ENCODE measurements around the gene F3.
A peak's percentile ranks its signal among the peaks of the same experiment; 100 is the strongest.

F3 gene

DNA sequence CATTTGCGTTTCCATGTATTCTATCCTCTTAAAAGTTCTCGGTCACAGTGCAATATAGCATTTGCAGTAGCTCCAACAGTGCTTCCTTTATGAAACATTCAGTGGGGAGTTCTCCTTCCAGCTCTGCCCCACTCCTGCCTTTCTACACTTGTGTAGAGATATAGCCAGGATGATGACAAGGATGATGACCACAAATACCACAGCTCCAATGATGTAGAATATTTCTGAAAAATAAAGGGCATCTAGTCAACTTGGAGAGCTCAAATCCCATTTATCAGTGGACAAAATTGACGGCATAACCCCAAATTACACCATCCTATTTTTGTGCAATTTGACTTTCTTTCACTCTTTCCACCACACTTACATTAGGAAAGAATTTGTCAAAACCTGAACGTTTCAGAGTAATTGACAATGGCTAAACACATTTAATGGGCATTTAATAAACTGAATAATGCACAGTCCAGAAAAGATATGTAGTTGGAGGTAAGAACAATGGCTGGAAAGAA, 11.1 kb downstream of the F3 start:
- no peak overlapping the region for H3K4me3 ChIP-seq (ENCODE audit: low read depth, low read length)
- DNase-seq (ENCODE audit: low read depth): no peak

DNA sequence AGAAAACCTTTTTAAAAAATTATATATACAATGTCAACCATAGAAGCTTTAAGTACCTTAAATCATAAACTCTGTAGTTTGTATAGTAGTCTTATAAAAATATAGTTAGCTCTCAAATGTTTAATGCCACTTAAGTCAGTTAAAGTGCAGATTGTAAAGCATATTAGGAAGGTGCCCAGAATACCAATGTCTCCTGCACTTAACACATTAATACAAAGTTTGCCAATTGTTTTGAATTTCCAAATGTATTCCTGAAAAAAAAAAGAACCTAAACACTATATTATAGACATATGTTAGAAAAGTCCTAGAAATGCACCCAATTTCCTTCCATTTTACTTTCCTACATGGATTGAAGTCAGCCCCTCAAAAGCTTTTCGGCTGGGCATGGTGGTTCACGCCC, 12.1 kb downstream of the F3 start:
- DNase-seq (ENCODE audit: low read depth): no peak
- no peak overlapping the region for H3K4me3 ChIP-seq (ENCODE audit: low read depth, low read length)

DNA sequence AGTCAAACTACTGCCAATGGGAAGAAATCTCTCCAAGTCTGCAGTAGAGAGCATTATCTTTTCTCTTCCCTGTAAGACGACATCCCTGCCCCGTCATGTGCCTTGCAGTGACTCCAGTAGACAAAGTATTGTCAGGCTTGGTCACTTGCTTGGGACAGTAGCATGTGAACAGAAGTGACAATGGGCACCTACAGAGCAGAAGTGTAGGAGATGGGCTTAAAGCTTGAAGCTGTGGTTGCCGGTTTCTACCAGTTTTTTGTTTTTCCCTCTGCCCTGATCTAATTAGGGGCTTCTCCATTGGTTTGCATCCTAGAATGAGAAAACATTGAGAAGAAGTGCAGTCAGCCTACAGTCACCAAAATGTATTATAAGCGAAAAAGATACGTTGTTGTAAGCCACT, 12.7 kb downstream of the F3 start:
- no peak overlapping the region for H3K4me3 ChIP-seq (ENCODE audit: low read depth, low read length)
- DNase-seq (ENCODE audit: low read depth): no peak

DNA sequence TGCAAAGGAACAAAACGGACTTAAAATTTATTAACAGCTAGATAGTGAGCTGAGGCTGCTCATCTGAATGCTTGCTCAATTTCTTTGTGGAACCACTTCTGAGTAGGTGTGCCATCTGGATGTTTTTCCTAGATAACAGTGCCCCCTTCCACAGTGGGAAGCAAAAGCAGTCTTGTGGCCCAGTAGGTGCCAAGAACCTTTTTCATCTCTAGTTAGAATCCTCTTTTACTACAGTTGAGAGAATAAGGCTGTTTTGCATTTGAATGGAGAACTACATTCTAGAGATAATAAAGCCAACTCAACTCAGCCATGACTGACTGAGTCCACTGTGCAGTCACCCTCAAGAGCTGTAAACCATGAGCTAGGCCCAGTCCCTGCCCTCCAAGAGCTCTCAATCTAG, 13.3 kb downstream of the F3 start:
- H3K4me3 ChIP-seq (ENCODE audit: low read depth, low read length): no peak overlapping the region
- DNase-seq (ENCODE audit: low read depth): no peak

DNA sequence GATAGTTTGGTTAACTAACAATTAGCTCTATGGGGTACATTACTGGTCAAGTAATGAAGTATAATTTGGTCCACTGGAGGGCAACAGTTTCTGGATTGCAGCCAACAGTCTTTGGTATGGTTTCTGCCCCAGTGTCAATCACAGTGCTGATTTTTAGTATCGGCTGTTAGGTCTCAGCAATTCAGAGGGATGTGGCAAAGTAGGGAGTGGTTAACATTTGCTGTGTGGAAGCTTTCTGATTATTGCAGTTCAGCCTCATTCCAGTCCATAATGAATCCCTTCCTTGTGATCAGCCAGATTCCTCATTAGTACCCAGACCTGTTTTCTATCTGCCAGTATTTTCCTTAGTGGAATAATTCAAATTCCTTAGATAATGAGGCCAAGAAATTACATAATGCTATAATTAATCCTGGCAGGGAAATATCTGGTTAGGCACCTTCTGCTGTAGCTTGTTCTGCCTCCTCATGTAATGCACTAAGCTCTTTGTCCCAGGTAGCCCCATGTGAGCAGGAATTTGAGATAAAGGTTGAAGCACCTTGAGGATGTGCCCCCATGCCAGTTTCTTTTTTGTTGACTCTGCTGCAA, 14.0 kb downstream of the F3 start:
- no peak overlapping the region for H3K4me3 ChIP-seq (ENCODE audit: low read depth, low read length)
- no peak for DNase-seq (ENCODE audit: low read depth)

DNA sequence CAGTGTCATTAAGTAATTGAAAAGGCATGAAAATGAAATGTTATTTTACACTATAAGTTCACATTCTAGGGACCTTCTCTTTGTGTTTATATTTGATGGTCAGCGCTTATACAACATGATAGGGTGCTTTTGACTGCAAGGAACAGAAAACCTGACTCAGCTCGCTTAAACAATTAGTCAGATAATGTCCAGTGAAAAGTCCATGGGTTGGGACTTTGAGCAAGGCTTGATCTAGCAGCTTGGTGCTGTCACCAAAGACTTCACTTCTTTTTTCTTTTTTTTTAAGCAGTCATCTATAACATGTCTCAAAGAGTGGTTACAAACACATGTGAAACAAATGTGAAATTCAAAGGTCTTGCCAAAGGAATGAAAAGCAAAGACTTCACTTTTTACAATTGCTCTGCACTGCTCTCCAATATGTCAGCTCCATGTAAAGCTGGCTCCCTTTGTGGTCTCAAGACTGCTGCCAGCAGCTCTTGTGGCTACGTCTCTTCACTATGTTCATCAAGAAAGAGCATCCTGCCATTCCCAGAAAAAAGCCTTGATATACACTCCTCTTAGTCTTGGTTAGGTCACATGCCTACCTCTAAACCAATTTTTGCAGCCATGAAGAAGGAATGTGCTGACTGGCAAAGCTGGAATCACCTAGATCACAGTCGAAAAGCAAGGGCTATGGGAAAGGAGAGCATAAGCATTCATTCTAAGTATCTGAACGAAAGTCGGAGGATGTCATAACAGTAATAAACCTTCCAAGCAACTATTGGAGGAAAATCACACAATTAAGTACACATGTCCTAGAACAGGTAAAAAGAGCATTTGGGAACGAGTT, 15.2 kb downstream of the F3 start:
- H3K4me3 ChIP-seq (ENCODE audit: low read depth, low read length): no peak overlapping the region

DNA sequence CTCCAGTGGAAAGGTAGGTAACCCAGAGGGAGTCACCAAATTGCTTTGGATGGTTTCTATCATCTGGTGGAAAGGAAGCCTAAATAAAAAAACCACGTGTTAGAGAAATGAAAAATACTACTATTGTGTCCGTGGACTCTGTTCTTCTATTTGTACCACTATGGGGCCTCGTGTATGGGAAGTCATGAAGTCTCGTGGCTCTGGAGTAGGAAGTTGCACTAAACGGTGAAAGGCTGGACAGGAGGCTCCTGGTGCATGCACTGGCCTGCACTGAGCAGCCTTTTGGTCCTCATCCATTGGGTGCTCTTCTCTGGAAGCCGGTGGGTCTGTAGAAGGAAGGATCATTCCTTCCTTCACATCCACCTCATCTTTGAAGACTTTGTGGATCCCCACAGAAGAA, 17.0 kb downstream of the F3 start:
- H3K4me3 ChIP-seq (ENCODE audit: low read depth, low read length): no peak overlapping the region
- DNase-seq (ENCODE audit: low read depth): no peak

More for the DNA sequence above, 15.2 kb downstream of the F3 start:
- DNase-seq (ENCODE audit: low read depth): no peak

DNA sequence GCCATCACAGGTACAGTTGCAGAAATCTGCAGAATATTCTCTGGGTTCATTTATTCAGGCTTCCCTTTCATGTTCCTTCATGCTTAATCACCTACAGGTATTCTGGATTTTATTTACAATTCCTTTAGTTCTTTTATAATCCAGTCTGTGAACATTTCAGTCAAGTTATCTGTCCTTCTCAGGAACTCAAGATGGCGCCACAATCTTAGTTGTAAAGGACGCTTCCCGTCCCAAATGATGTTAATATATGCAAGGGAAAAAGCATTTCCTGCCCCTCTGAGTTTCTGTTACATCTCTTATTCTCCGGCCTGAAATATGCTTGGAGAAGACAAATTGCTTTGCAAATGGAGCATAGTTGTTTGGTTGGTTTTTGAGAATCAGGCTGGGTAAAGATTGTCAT, 19.3 kb downstream of the F3 start:
- no peak for DNase-seq (ENCODE audit: low read depth)
- no peak overlapping the region for H3K4me3 ChIP-seq (ENCODE audit: low read depth, low read length)

DNA sequence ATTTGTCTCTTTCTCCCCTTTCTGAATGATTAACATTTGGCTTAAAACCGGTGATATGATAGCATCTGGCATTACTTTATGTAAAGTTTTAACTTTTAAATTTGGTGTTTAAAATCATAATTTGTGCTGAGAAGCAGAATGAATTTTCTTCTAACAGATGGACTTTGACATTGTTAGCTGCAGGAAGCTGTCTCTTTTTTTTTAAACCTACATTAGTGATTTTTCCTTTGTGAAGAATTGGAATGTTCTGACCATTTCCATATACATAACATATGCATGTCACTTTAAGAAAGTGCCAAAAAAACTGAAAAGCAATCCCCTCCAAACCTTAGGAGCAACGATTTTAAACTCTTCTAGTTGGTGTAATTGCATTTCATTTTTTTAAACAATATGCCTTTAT, 22.2 kb downstream of the F3 start:
- DNase-seq (ENCODE audit: low read depth): no peak
- H3K4me3 ChIP-seq (ENCODE audit: low read depth, low read length): no peak overlapping the region

DNA sequence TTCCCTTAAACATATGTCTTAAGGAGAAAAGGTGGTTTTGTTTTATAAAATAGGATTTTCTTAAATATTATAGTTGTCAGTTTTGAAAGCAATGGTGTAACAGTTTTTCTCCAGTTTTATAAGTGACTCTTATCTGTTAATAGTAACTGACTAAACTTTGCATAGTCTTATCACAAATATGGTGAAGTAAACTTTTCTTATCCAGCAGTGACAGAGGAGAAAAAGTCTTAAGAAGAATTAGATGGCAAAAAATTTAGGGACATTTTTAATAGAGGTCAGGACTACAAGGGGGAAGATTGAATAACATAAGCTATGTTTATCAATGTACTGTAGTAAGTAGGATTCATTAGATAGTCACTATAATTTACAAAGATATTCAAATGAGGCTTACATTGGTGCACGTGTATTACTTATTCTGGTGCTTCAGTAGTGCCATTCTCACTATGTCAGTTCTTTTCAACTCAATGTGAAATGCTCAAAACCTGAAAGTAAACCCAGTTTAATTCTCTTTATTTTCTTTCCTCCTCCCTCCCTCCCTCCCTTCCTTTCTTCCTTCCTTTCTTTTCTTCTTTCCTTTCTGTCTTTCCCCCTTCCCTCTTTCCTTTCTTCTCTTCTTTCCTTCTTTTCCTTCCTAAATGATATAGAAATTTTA, 26.1 kb downstream of the F3 start:
- H3K4me3 ChIP-seq (ENCODE audit: low read depth, low read length): no peak overlapping the region
- DNase-seq (ENCODE audit: low read depth): no peak

DNA sequence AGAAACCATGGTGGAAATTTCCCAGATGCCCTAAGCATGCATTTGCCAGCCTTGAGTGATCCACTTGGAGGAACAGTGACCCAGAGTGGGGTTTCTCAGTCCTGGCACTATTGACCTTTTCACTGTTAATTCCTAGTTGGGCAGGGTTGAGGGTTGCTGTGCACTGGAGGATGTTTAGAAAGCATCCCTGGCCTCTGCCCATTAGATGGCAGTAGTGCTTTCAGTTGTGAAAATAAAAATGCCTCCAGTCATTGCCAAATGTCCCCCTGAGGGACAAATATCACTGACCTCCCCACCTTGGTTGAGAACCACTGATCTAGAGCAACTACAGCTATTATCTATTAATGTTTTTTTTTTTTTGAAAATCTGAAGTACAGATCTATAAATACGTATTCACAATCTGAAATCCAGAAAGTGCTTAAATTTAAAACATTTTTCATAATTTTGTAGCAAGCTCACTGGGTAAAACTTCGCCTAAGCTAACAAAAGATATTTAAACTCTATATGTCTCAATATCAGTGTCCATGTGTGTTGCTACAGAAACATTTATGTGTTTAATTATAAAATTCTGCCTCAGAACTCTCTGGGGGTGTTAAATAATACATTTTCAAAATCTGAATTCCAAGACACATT, 27.3 kb downstream of the F3 start:
- no peak overlapping the region for H3K4me3 ChIP-seq (ENCODE audit: low read depth, low read length)
- no peak for DNase-seq (ENCODE audit: low read depth)

DNA sequence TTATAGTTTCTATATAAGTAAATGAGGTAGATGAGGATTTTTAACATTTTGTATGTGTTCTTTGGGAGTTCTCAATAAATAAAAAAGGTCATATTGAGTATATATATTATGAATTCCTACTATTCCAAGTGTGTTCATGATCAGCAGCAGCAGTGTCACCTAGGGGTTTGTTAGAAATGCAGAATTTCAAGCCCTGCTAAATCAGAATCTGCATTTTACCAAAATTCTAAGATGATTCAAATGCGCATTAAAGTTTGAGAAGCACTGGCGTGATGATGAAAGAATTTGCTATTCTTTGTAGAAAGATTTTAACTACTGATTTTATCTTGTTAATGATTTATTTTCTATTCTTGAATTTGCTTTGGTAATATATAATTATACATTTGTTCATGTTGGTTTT, 28.7 kb downstream of the F3 start:
- no peak for DNase-seq (ENCODE audit: low read depth)
- no peak overlapping the region for H3K4me3 ChIP-seq (ENCODE audit: low read depth, low read length)

DNA sequence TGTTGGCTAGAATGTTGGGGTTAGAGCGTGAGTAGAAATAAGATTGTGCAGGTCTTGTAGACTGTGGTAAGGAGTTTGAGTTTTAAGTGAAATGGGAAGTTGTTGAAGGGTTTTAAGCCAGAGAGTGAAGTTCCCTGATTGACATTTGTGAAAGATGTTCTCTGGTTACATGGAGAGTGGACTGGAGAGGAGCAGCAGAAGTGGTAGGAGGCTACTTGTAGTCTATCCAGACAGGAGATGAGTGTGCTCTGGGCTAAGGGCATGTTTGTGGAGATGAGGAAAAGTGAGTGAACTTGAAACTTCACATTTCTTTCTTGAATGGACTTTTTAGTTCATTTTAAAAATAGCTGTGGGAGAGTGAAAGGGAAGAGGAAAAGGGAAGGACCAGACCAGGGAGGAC, 37.0 kb downstream of the F3 start:
- no peak for DNase-seq (ENCODE audit: low read depth)
- H3K4me3 ChIP-seq (ENCODE audit: low read depth, low read length): no peak overlapping the region

DNA sequence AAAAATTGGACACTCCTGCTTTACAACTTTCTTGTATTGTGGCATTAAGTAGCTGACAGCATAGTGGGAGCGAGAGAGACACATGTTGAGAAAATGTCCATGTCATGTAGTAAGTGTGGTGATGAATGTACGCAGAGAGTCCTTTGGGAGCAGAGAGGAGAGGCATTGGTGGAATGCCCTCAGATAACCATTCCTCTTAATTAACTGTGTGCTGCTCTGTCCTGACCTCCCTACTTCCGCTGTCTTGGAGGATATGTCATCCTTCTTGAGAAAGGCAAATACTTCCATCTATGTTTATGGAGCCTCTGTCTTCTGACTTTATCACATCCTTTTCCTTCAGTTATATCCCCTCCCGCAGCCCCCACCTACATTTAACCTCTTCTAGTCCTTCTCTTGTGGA, 38.4 kb downstream of the F3 start:
- no peak overlapping the region for H3K4me3 ChIP-seq (ENCODE audit: low read depth, low read length)
- no peak for DNase-seq (ENCODE audit: low read depth)

DNA sequence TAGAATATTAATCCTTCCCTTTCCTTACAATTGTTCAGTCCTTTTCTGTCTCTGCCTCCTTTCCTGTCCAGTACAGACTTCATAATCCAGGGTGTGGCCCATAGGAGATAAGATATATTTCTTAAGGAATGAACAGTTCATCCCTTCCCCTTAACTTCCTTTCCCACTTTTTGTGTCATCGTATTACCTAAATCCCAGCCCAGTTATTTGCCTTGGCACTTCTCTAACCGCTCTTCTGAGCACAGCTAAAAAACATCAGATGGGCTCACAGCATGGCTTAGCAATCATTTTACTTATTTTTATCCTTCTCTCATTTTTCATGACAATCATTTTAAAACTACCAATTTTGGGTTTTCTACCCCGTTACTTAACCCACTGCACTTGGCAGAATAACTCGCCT, 39.6 kb downstream of the F3 start:
- no peak for DNase-seq (ENCODE audit: low read depth)
- H3K4me3 ChIP-seq (ENCODE audit: low read depth, low read length): no peak overlapping the region

DNA sequence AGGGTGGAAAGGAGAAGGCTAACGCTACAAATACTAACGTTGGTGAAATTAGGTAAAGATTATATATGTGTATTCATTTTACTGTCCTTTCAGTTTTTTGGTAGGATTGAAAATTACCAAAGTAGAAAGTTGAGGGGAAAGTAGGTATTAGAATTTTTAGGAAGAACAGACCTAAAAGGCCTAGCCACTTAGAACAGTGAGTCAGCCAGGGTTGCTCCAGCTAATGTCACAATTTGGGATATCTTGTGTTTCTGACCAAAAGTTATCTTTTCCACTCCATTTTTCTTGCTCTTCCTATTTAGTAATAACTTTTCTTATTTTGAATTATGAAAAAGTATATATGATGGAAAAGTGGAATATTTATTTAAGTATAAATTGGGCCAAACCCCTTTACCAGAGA, 40.1 kb downstream of the F3 start:
- H3K4me3 ChIP-seq (ENCODE audit: low read depth, low read length): no peak overlapping the region
- DNase-seq (ENCODE audit: low read depth): no peak

DNA sequence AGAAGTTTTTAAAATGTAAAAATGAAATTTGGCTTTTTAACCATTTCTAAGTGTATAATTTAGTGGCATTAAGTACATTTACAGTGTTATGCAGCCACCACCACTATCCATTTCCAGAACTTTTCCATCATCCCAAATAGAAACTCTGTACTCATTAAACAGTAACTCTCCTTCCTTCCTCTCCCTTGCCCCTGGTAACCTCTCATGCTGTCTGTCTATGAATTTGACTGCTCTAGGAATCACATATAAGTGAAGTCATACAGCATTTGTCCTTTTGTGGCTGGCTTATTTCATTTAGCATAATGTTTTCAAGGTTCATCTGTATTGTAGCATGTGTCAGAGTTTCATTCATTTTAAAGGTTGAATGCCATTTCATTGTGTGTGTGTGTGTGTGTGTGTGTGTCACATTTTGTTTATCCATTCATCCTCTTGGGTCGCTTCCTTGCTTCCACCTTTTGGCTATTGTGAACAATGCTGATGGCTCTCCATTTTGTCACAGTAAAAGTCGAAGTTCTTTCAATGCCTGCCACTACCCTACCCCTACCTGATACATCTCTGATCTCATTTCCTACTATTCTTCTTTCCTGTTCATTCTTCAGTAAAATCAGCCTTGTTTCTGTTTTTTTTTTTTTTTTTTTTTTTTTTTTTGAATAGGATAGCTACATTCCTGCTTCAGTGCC, 45.3 kb downstream of the F3 start:
- no peak overlapping the region for H3K4me3 ChIP-seq (ENCODE audit: low read depth, low read length)
- no peak for DNase-seq (ENCODE audit: low read depth)

DNA sequence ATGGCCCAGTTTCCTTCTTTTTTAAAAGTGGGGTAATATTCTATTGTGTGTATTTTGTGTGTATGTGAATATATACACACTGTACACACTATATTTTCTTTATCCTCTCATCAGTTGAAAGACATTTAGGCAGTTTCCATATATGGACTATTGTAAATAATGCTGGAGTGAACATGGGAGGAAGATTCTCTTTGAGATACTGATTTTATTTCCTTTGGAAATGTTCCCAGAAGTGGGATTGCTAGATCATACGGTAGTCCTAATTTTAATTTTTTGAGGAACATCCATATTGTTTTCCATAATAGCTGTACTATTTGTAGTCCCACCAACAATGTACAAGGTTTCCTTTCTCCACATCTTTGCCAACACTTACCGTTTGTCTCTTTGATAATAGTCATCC, 51.0 kb downstream of the F3 start:
- H3K4me3 ChIP-seq (ENCODE audit: low read depth, low read length): no peak overlapping the region
- no peak for DNase-seq (ENCODE audit: low read depth)

DNA sequence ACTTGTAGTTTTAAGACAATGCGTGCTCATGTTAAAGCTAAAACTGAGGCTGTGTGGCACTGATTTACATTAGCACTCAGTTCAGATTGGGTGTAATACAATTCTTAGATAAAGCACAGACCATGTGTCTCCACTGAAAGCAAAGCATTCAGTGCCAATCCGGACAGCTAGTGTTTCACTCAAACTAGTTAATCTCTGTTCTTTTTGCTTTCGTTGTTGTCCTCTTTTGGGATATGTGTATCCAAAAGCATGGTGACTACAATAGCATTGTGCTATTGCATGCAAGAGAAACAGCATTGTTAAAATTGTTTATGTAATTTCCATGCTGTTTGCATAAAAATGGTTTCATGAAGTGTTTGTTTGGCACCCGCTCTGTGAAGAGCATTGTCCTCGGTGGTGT, 54.6 kb downstream of the F3 start:
- DNase-seq (ENCODE audit: low read depth): no peak
- no peak overlapping the region for H3K4me3 ChIP-seq (ENCODE audit: low read depth, low read length)

DNA sequence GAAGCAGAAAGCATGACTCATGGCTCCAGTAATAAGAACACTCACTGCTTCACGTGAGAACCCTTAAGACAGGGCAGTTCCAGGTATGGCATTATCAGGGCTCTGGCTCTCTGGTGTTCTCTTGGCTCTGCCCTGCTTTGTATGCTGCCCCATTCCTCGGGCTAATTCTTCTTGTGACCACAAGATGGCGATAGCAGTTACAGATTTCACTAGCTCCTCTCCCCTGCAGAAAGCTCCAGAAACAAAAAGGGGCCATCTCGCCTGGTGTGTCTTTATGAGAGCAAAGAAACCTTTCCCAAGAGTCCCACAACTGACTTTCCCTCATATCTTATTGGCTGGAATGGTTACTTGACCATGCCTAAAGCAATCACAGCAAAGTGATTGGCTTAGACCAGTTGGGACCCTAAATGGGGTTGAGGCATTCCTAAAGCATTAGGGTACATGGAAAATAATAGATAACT, 60.1 kb downstream of the F3 start:
- peak; percentile 32 for DNase-seq (ENCODE audit: low read depth)

More for the DNA sequence above, 60.1 kb downstream of the F3 start:
- H3K4me3 ChIP-seq (ENCODE audit: low read depth, low read length): no peak overlapping the region
